ENCODE data around the gene KLHL2.
"Not testable (repeated sequence)": the region's sequence is repeated elsewhere in the genome, so short reads cannot be mapped to it uniquely, and the experiment has no call there.

The KLHL2 gene

DNA sequence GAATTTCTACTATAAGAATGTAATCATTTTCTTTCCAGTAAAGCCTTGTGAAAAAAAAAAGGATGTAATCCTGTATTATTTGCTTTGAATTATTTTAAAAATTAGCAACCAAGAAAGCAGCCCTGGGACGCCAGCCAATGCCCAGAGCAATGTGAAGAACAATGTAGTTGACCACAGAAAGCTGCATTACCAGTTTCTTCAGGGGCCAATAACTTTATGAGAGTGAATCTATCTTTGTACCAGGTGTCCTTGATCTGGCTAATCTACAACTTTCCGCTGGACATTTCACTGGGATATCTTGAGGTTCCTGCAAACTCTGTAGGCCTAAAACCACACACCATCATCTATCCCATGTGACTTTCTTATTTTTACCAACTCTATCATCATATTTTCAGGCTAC is 7.6 kb upstream of the KLHL2 start:
- DNase-seq (ENCODE audit: low read depth, low spot score), result no peak

GRCh38 chr4:165201806-165202205 is 5.6 kb upstream of the KLHL2 start:
- DNase-seq (ENCODE audit: low read depth, low spot score), result no peak

DNA sequence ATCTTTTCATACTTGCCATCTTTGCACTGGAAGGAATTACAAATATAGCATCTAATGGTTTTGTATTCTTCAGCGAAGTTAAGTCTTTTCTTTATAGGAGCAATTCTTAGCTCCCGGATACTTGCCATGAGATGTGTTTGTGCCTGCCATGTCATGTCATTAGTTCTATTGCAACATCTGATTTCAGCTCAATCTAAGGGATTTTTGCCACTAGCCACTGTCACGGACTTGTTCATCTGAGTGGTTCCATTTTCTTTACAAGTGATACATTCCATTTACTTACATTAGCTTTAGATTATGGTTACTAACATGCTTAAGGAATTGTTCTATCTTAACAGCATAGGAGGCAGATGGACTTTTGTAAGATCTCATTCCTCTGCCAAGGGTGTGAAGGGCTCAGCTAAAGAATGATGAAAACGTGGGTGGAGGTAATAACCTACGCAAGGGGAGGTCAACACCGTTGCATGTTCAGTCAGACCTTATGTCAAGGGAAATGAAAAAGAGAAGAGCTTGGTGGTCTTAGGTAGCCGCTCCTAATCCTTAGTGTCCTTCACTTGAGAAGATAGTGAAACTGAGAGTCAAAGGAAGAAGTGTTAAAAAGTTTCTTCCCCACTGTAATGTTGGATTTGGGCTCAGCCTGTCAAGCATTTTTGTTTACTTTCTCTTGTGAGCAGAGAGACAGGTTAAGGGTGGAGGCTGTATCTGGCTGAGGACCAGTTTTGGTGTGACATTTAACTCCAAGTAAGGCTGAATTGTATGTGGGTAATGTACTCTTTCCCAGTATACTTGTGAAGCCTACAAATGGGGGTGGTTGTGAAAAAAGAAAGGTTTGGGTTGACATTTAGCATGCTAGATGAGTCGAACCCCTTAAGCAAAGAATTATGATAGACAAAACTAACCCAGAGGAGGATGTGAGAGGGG is 3.6 kb upstream of the KLHL2 start:
- DNase-seq (ENCODE audit: low read depth, low spot score), result no peak

GRCh38 chr4:165204462-165204830 is 2.9 kb upstream of the KLHL2 start:
- DNase-seq (ENCODE audit: low read depth, low spot score), result no peak

DNA sequence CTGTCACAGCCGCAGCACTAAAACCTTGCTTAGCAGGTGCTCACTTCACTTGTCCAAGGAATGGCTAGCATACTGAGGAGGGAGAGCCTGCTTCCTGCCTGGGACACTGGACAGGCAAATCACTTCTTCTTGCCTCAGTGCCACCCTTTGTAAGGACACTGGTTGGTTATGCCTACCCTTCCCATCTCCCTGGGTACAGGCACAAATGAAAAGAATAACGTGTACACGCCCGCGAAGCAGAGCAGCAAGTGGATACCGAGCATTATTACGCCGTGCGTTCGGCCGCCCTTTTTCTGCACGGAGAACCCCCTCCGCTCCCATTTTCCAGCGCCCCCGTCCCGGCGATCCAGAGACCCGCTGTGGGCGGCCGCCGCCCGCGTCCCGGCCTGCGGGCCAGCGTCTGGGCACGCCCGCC is 338 bp upstream of the KLHL2 start:
- DNase-seq (ENCODE audit: low read depth, low spot score), result no peak

DNA sequence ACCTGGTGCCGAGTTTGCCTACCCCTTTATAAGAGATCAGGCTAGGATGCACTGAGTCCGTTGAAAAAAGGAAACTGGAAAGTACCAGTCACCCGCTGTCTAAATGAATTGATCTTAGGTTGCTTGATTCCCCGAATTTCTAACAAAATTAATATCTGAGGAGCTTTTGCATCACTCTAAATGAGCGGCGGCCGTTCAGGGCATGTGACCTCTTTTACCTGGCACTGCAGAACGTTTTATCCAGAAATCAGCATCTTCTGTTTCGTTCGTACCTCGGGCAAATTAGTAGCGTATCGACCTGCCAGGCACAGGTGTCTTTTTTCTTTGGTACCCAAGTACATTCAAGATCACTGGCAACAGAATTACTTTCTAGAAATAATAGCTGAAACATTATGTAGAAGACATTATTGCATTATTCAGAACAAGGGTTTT is 876 bp downstream of the KLHL2 start:
- no peak for DNase-seq (ENCODE audit: low read depth, low spot score)

DNA sequence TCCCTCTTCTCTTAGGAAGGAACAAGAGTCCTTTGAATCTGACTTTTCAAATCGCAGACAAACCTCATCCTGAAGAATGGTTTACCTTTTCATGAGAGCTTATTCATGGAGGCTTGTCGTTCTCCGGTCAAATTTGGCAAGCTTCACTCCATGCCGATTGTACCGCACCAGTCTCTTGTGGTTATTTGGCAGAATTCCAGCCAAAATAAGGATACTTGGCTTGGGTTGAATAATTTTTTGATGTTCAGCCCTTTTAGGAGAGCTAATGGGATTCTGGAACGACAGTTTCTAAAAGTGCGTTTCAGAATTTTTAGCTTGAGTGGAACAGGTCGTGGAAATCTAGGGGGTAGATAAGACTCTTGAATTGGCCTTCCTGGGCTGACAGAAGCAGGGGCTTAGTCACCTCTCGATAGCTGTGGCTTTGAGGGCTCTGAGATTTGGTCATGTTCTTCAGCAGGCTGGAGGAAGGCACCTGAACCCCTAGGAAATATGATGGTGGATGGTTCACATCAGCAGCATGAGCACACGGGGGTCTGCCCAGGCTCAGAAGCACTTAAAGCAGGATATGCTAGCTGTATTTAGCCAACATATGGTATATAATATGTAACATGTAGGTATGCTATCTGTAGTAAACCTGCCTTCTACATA is 1.5 kb downstream of the KLHL2 start:
- no peak for DNase-seq (ENCODE audit: low read depth, low spot score)

DNA sequence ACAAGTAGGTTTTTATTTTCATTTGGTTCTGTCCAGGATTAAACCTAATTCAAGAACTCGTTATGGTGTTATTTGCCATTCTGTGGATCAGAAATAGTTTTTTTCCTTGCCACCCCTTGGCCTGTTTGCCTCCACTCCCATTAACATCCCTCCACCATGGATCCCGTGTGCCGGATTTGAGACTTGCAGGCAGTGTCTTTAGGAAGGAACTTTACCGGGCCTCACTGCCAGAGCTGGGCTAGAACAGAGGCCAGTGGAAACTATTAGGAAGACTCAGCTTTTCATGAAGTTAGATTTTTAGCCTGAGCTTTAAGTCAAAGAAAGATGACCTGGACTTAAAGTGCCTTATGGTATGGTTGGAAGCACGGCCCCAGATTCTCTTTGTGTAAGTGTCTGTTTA is 2.4 kb downstream of the KLHL2 start:
- DNase-seq (ENCODE audit: low read depth, low spot score), result no peak

DNA sequence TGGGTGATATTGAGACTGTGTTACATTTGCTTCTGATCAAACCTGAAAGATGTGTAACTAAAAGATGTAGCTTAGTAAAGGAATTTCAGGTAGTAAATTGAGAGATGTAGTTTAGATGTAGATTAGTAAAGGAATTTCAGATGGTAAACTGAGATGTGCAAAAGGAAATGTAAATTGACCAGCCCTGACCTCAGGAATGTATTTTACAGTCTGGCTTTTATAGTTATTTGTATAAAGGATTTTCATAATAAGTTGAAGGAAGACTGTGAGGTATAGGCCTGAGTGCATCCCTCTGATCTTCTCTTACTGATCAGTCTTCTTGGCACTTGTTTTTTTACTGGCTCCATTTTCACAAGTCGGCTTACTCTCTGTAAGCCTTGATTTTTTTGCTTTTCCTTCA is 3.2 kb downstream of the KLHL2 start:
- DNase-seq (ENCODE audit: low read depth, low spot score), result no peak

GRCh38 chr4:165212647-165213046 is 5.3 kb downstream of the KLHL2 start:
- DNase-seq (ENCODE audit: low read depth, low spot score), result not testable (repeated sequence)

DNA sequence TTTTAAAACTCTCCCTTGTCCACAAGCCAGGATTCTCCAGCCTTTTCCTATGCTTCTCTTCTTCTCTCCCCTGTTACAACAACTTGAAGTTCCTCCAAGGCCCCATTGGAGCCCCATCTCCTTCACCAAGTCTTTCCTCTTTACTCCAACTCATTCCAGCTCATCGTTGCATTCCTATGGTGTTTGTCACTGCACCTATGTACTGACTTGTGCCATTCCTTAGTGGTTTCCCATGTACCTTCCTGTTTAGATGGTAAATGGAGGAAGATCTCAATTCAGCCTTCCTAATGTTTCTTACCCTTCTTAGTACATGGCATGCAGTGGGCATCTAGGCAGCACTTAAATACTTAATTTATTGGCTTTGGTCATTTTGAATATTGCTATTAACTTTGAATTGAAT is 6.0 kb downstream of the KLHL2 start:
- DNase-seq (ENCODE audit: low read depth, low spot score), result not testable (repeated sequence)

GRCh38 chr4:165213991-165214709 is 6.8 kb downstream of the KLHL2 start:
- DNase-seq (ENCODE audit: low read depth, low spot score), result not testable (repeated sequence)

DNA sequence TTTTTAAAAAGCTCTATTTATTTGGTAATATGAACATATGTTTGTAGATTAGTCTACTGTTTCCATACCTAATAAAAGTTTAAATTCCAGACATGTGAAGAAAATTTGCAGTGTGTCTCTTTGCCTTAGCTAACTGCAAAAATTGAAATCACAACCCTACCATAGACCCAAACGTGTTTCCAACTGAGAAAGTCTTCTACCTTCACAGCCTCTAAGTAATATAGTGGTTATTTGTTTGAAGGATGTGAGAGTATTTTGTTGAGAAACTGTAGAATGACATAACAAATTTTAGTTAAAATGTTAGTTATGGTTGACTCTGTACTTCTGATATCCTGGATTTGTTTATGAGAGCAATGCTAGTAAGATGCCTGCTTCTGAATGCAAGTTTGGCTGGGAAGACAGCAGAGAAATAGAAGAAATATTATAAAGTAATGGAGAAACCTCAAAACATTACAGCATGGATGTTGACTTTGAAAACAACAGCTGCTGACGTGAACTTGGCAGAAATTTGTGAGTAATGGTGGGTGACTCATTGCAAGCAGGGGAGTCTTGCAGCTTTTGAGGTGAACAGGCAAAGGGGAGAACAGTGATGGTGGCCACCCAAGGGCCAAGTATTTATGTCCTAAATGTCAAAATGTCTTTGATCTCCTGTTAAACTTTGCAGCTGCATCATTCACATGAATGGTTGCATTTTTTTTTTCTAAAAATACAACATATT is 7.8 kb downstream of the KLHL2 start:
- DNase-seq (ENCODE audit: low read depth, low spot score), result peak; percentile 52

GRCh38 chr4:165215761-165216487 is 8.6 kb downstream of the KLHL2 start:
- not testable (repeated sequence) for DNase-seq (ENCODE audit: low read depth, low spot score)

DNA sequence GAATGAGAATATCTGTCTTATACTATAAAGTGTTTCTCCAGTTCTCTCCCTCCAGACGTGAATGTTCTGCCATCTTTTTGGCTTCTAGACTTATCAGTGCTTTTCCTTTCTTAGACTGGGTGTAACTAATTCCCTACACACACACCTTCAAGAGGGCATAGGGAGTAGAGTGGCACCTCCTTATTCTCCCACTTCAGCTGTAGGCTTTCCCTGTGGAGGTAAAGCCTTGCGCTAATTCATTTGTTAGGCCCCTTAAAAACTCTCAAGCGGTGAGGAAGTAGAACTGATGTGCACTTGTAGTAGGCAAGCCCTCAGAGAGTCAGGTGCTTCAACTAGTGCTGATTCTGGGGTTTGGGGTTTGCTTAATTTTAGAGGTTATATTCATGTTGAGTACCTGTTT is 10.0 kb downstream of the KLHL2 start:
- DNase-seq (ENCODE audit: low read depth, low spot score), result no peak

DNA sequence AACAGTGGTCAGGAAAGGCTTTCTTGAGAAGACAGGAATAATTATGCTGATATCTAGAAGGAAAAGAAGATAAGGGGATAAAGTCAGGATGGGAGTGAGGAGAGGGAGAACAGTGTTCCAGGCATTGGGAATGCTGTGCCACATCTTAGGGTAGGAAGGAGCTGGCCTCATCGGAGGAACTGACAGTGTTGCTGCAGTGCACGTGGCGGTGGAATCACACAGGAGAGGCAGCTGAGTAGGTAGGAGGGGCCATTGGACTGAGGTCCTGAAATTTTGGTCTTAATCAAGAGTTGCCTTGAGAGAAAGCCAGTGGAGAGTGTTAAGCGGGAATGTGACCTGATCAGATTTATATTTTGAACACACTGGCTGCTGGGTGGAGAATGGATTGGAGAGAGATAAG is 13.9 kb downstream of the KLHL2 start:
- DNase-seq (ENCODE audit: low read depth, low spot score), result not testable (repeated sequence)

DNA sequence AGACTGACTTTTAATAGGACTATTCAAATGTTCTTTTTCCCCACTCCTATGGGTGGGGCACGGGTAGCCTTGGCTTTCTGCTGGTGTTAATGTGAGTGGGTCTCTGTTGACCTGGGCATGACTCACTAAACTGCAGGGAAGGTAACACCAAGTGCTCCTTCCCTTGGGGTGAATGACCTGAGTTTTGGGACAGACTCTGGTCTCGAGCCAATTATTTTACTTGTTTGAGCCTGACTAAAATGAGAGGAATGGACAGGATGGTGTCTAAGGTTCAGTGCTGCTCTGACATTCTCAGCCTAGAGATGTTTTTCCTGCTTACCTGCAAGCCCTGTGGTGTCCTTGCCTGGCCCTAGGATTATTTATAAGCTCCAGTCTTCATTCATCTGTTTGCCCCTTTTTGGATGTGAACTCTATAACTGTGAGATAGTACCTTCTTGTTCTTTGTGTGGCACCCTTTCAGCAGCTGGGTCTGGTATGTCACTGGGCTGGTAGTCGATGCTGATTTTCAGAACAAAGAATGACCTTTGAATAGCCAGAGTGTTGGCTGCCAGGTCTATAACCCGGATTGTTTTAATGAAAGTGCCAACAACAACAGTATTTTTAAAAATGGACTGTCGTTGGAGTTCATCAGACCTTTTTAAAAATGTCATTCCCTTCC is 14.8 kb downstream of the KLHL2 start:
- not testable (repeated sequence) for DNase-seq (ENCODE audit: low read depth, low spot score)

GRCh38 chr4:165222651-165222994 is 15.3 kb downstream of the KLHL2 start:
- DNase-seq (ENCODE audit: low read depth, low spot score), result no peak

DNA sequence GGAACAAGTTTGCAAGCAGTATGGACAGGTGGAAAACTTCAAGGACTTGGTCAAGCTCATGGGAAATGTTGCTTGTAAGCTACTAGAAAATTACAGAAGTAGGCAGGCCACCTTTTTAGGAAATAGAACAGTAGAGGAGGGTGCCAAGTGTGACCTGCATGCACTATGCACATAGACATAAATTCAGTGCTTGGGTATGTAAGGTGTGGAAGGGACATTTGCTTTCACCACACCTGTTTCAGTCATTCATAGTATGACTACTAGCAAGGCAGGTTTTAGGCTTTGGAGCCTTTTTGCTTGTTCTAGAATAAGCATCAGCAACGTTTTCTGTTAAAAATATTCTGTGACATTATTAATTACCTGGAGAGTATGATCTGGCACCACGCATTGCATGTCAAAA is 20.0 kb downstream of the KLHL2 start:
- DNase-seq (ENCODE audit: low read depth, low spot score), result not testable (repeated sequence)

- not testable (repeated sequence) for DNase-seq (ENCODE audit: low read depth, low spot score)
Measured at GRCh38 chr4:165229490-165230200, 22.3 kb downstream of the KLHL2 start.

All from smooth muscle cell of the brain vasculature (primary cell).